D721Med (cell line): ENCODE data around the gene PCBP3.
"Not testable (repeated sequence)": the region's sequence is repeated elsewhere in the genome, so short reads cannot be mapped to it uniquely, and the experiment has no call there.

Experiments
- DNase-seq: peaks from one replicate; pipeline ENCODE4 v3.0.0; 2011; ENCODE audit warnings: low spot score; ENCODE audit not compliant: insufficient read length
- FAIRE-seq: peaks from 2 replicates; lab custom pipeline; 2011; peaks lifted over from hg19 to GRCh38; lab: Jason Lieb, UNC
- CTCF ChIP-seq: IDR thresholded peaks from 2 replicates; pipeline ENCODE4 v1.5.1; 2012; ENCODE audit warnings: mild to moderate bottlenecking, control low read depth; ENCODE audit not compliant: insufficient read depth; ENCODE audit errors: missing control alignments

PCBP3 gene

GRCh38 chr21:45804809-45805313 is 161.3 kb downstream of the PCBP3 start:
- FAIRE-seq, result no peak
- TF ChIP-seq CTCF, result no peak
- no peak for DNase-seq

DNA sequence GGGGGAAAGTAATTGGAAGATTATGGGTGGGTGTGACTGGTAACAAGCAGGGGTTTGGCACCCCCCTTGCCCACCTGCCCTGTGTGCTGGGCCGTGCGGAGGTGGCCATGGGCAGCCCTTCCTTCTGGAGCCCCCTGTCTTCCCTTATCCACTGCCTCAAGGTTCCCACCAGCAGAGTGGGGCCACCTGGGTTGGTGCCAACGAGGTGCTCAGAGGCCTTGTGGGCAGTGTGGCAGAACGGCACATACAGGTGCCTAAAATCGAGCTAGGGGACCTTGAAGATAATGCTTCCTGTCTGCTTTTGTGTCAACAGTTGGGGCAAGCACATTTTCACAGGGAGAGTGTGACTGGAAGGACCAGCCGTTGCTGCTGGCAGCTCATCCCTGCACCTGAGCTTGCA is 161.8 kb downstream of the PCBP3 start:
- TF ChIP-seq CTCF, result no peak
- no peak for DNase-seq
- FAIRE-seq, result no peak

- TF ChIP-seq CTCF, result no peak
- DNase-seq, result no peak
Measured at GRCh38 chr21:45806042-45806441, 162.5 kb downstream of the PCBP3 start.

GRCh38 chr21:45808663-45809062 is 165.1 kb downstream of the PCBP3 start:
- FAIRE-seq, DNase-seq: not testable (repeated sequence)

More at GRCh38 chr21:45806042-45806441, 162.5 kb downstream of the PCBP3 start:
- FAIRE-seq, result no peak

DNA sequence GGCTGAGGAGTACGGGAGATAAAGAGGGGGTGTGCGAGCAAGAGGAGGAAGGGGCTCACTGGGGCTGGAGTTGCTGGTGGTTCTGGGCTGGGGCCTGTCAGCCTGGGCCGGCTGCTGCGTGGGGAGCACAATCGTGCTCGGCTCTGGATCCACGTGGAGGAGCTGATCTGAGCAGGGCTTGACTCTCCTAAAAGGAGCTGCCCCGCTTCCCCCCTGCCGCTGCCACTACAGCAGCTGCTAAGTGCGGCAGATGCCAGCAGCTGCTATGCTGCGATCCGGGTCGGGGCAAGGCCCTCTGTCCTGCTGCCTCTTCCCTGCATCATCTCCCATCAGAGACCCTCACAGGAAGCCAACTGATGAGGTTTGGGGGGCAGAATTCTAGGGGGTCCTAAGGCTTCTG is 165.9 kb downstream of the PCBP3 start:
- FAIRE-seq (no peak), DNase-seq (no peak)
- no peak for TF ChIP-seq CTCF

DNA sequence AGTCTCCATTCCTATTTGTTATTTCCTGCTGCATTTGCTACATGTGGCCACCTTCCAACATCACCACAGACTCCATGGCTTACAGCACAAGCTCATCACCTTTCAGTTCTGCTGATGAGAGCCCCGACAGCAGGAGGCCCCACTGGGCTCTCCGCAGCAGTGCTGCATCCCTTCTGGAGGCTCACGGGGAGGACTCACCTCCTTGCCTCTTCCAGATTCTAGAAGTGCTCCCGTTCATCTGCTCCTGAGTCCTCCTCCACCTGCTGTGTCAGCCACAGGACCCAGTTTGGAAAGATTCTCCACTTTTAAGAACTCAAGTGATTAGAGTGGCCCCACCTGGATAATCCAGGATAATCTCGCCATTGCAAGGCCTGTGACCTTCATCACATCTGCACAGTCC is 167.6 kb downstream of the PCBP3 start:
- FAIRE-seq (no peak), DNase-seq (no peak)
- TF ChIP-seq CTCF, result no peak

- not testable (repeated sequence) for DNase-seq
Measured at GRCh38 chr21:45814210-45814940, 170.8 kb downstream of the PCBP3 start.

GRCh38 chr21:45815781-45816180 is 172.3 kb downstream of the PCBP3 start:
- not testable (repeated sequence) for FAIRE-seq, DNase-seq

More at GRCh38 chr21:45814210-45814940, 170.8 kb downstream of the PCBP3 start:
- not testable (repeated sequence) for FAIRE-seq
